Gastroesophageal sphincter (tissue), 3 donors: ENCODE results near the gene ZBED4.

Source experiments
- CTCF ChIP-seq, 4 experiments: fragments of 200-600 bp in 2 of 4; fragments of 450-650 bp in 2 of 4; sonication (generic) in 1 of 4; IDR thresholded peaks; one replicate each; pipeline ENCODE4 v1.5.1; 2017 to 2019; ENCODE audit warnings: antibody characterized with exemption in 4 of 4, mild to moderate bottlenecking in 2 of 4, moderate library complexity in 2 of 4
- EP300 ChIP-seq: sonication (generic); formaldehyde crosslinking; IDR thresholded peaks from one replicate; pipeline ENCODE4 v1.6.1; 2017; ENCODE audit warnings: antibody characterized with exemption, mild to moderate bottlenecking
- POLR2A ChIP-seq, 2 donors: fragments of 450-650 bp; IDR thresholded peaks; one replicate each; pipeline ENCODE4 v1.6.1; 2017; ENCODE audit warnings: antibody characterized with exemption in 2 of 2, mild to moderate bottlenecking in 2 of 2, moderate library complexity in 1 of 2
- POLR2AphosphoS5 ChIP-seq: sonication (generic); formaldehyde crosslinking; IDR thresholded peaks from one replicate; pipeline ENCODE4 v1.6.1; 2017; ENCODE audit warnings: antibody characterized with exemption

GRCh38 chr22:49820984-49821383, 32.7 kb upstream of the ZBED4 start:
- TF ChIP-seq CTCF (IDR thresholded peaks at IDR 0.05), result peak in 1 of 4 experiments; percentile 36
- TF ChIP-seq POLR2A (IDR thresholded peaks at IDR 0.05), result no peak
- TF ChIP-seq EP300, result no peak
- no peak for TF ChIP-seq POLR2AphosphoS5
